Nephron (organoid): ENCODE results near the gene ZNF440.

Source experiments
- H3K27ac Mint-ChIP-seq, 3 experiments: 2 replicates each; pipeline ENCODE4 v1.8.0; 2020; ENCODE audit warnings: mixed read lengths in 3 of 3, mild to moderate bottlenecking in 2 of 3, moderate library complexity in 1 of 3
- H3K27me3 Mint-ChIP-seq: 2 replicates; pipeline ENCODE4 v1.8.0; 2021; ENCODE audit warnings: low read depth, mild to moderate bottlenecking, moderate library complexity, mixed read lengths
- H3K36me3 Mint-ChIP-seq: 2 replicates; pipeline ENCODE4 v1.8.0; 2020; ENCODE audit warnings: low read depth, mixed read lengths
- H3K4me1 Mint-ChIP-seq: 2 replicates; pipeline ENCODE4 v1.8.0; 2020; ENCODE audit warnings: mixed read lengths
- H3K4me3 Mint-ChIP-seq, 3 experiments: 2 replicates each; pipeline ENCODE4 v1.8.0; 2020; ENCODE audit warnings: mild to moderate bottlenecking in 3 of 3, mixed read lengths in 3 of 3, moderate library complexity in 2 of 3
- H3K9me3 Mint-ChIP-seq: 2 replicates; pipeline ENCODE4 v1.8.0; 2020; ENCODE audit warnings: mixed read lengths
- TF ChIP-seq, protein P1 (sequence below), 3 experiments: fragments of 200-600 bp; sonication (generic); IDR thresholded peaks; one replicate each; pipeline ENCODE4 v1.5.0; 2021; ENCODE audit warnings: antibody characterized with exemption in 3 of 3; ENCODE audit not compliant: unreplicated experiment in 3 of 3

ZNF440 gene

DNA sequence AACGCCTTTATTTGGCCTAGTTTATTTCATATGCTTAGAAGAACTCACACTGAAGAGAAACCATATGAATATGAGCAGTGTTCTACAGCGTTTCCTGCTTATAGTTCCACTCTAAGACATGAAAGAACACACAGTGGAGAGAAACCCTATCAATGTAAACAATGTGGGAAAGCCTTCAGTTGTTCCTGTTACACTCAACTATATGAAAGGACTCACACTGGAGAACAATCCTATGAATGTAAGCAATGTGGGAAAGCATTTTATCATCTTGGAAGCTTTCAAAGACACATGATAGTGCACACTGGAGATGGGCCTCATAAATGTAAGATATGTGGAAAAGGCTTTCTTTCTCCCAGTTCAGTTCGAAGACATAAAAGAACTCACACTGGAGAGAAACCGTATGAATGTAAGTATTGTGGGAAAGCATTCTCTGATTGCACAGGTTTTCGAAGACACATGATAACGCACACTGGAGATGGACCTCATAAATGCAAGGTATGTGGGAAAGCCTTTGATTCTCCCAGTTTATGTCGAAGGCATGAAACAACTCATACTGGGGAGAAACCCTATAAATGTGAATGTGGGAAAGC, 33.5 kb upstream of the ZNF440 start:
- no peak overlapping the region for H3K4me3 Mint-ChIP-seq
- TF ChIP-seq, protein P1, sequence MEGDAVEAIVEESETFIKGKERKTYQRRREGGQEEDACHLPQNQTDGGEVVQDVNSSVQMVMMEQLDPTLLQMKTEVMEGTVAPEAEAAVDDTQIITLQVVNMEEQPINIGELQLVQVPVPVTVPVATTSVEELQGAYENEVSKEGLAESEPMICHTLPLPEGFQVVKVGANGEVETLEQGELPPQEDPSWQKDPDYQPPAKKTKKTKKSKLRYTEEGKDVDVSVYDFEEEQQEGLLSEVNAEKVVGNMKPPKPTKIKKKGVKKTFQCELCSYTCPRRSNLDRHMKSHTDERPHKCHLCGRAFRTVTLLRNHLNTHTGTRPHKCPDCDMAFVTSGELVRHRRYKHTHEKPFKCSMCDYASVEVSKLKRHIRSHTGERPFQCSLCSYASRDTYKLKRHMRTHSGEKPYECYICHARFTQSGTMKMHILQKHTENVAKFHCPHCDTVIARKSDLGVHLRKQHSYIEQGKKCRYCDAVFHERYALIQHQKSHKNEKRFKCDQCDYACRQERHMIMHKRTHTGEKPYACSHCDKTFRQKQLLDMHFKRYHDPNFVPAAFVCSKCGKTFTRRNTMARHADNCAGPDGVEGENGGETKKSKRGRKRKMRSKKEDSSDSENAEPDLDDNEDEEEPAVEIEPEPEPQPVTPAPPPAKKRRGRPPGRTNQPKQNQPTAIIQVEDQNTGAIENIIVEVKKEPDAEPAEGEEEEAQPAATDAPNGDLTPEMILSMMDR (IDR thresholded peaks at IDR 0.05; ENCODE audit: unreplicated experiment in 3 of 3) = no peak
- H3K4me1 Mint-ChIP-seq = no peaks in the 10 kb centered on the region
- H3K36me3 Mint-ChIP-seq = peaks cover 92% of the 10 kb centered on the region
- no peak overlapping the region for H3K27ac Mint-ChIP-seq
- peaks cover 68% of the 10 kb centered on the region for H3K9me3 Mint-ChIP-seq
- H3K27me3 Mint-ChIP-seq = no peaks in the 10 kb centered on the region

DNA sequence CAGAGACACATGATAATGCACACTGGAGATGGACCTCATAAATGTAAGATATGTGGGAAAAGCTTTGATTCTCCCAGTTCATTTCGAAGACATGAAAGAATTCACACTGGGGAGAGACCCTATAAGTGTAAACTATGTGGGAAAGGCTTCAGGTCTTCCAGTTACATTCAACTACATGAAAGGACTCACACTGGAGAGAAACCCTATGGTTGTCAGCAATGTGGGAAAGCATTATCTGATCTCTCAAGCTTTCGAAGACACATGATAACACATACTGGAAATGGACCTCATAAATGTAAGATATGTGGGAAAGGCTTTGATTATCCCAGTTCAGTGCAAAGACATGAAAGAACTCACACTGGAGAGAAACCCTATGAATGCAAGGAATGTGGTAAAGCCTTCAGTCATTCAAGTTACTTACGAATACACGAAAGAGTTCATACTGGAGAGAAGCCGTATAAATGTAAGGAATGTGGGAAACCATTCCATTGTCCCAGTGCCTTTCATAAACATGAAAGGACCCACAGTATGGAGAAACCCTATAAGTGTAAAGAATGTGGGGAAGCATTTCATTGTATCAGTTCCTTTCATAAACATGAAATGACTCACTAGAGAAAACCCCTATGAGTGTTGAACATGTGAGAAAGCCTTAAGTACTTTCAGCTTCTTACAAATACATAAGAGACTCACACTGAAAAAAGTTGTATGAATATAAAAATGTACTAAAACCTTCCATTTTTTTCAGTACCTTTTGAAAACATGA, 32.6 kb upstream of the ZNF440 start:
- Mint-ChIP-seq H3K27me3 (no peaks in the 10 kb centered on the region), H3K4me1 (no peaks in the 10 kb centered on the region), H3K27ac (no peak overlapping the region), H3K9me3 (peaks cover 65% of the 10 kb centered on the region), H3K36me3 (peaks cover 88% of the 10 kb centered on the region), H3K4me3 (no peak overlapping the region)
- TF ChIP-seq, protein P1 (IDR thresholded peaks at IDR 0.05; ENCODE audit: unreplicated experiment in 3 of 3) = no peak

DNA sequence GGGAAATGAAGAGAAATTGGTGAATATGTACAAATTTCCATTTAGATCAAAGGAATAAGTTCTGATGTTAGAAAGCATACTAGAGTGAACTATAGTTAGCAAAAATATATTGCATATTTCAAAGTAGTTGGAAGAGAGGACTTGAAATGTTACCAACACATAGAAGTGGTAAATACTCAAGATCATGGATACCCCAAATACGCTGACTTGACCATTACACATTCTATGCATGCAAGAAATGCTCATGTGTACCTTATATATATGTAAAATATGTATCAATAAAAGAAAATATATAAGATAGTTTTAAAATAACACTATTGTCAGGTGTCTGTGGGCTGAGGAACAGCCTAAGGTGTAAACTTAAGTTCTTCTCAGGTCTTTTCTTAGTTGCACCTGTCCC, 30.3 kb upstream of the ZNF440 start:
- peaks cover 70% of the 10 kb centered on the region for H3K36me3 Mint-ChIP-seq
- no peak overlapping the region for H3K27ac Mint-ChIP-seq
- peaks cover 67% of the 10 kb centered on the region for H3K9me3 Mint-ChIP-seq
- H3K4me3 Mint-ChIP-seq = no peak overlapping the region
- H3K27me3 Mint-ChIP-seq = no peaks in the 10 kb centered on the region
- TF ChIP-seq, protein P1 (IDR thresholded peaks at IDR 0.05; ENCODE audit: unreplicated experiment in 3 of 3) = no peak
- no peaks in the 10 kb centered on the region for H3K4me1 Mint-ChIP-seq

DNA sequence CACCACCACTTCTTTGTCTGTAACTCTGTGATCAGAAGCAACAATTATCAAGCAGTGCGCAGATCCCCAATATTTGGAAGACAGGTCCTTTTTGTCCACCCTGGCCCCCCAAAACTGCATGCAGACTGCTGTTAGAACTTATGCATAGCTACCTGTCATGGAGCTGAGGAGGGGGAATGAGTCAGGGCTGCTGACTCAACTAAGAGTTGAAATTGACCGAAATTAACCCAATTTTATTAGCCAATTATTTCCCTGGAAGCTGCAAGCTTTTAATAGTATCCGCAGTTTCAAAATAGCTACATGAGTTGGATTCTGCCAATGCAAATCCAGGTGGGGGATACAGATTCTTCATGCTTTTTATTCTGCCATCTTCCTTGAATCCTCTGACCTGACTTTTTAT, 29.7 kb upstream of the ZNF440 start:
- no peaks in the 10 kb centered on the region for H3K27me3 Mint-ChIP-seq
- peaks cover 64% of the 10 kb centered on the region for H3K36me3 Mint-ChIP-seq
- TF ChIP-seq, protein P1 (IDR thresholded peaks at IDR 0.05; ENCODE audit: unreplicated experiment in 3 of 3) = no peak
- H3K4me3 Mint-ChIP-seq = no peak overlapping the region
- H3K4me1 Mint-ChIP-seq = no peaks in the 10 kb centered on the region
- H3K9me3 Mint-ChIP-seq = peaks cover 70% of the 10 kb centered on the region
- no peak overlapping the region for H3K27ac Mint-ChIP-seq

DNA sequence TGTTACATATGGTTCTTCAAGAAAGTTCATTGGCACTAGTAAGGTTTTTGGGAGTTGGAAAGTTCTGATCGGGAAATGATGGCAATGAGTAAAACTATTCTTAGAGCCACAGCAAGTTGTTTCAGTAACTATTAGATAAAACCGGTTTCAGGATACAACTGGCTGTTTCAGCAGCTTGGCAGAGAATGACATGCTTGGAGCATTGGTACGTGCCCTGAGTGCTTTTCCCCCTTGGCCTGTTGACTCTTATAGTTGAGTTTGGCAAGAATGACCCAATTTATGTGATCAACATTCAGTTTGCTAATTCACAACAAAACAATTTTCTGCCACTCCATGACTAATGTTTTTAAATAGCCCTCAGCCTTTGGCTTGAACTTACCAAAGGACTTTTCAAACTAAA, 26.5 kb upstream of the ZNF440 start:
- no peaks in the 10 kb centered on the region for H3K27me3 Mint-ChIP-seq
- no peak overlapping the region for H3K4me3 Mint-ChIP-seq
- TF ChIP-seq, protein P1 (IDR thresholded peaks at IDR 0.05; ENCODE audit: unreplicated experiment in 3 of 3) = no peak
- peaks cover 36% of the 10 kb centered on the region for H3K36me3 Mint-ChIP-seq
- no peaks in the 10 kb centered on the region for H3K4me1 Mint-ChIP-seq
- H3K27ac Mint-ChIP-seq = no peak overlapping the region
- peaks cover 57% of the 10 kb centered on the region for H3K9me3 Mint-ChIP-seq

DNA sequence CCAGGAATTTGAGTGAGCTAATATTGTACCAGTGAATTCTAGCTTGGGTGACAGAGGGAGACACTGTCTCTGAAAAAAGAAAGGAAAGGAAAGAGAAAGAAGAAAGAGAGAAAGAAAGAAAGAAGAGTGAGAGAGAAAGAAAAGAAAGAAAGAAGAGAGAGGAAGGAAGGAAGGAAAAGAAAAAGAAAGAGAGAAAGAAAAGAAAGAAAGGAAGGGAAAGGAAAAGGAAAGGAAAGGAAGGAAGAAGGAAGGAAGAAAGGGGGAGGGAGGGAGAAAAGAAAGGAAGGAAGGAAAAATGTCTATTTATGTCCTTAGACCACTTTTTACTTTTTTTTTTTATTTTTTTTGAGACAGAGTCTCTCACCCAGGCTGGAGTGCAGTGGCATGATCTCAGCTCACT, 21.1 kb upstream of the ZNF440 start:
- H3K36me3 Mint-ChIP-seq = no peaks in the 10 kb centered on the region
- TF ChIP-seq, protein P1 (IDR thresholded peaks at IDR 0.05; ENCODE audit: unreplicated experiment in 3 of 3) = no peak
- no peak overlapping the region for H3K27ac Mint-ChIP-seq
- H3K27me3 Mint-ChIP-seq = peaks cover 15% of the 10 kb centered on the region
- H3K4me1 Mint-ChIP-seq = peaks cover 9% of the 10 kb centered on the region
- H3K9me3 Mint-ChIP-seq = peaks cover 19% of the 10 kb centered on the region
- no peak overlapping the region for H3K4me3 Mint-ChIP-seq
